IMR-90 (cell line): ENCODE data around the gene MAP3K7CL. TPM values are rescaled to one million over a fixed set of nuclear protein-coding genes. Genes with fewer than 3 reads are reported as not detected.

ENCODE experiments used
- ATAC-seq: fragments of 200-7000 bp; cut with Tn5 transposase; 2 replicates; pipeline ENCODE4 v1.9.1; 2020; ENCODE audit warnings: low read depth, mild to moderate bottlenecking, moderate library complexity
- BruUV-seq: library from RNA; stranded (reverse); fragments of 400-500 nt; replicated peaks from 2 replicates; lab custom pipeline; 2021; lab: Mats Ljungman, UMichigan
- CTCF ChIA-PET: fragments of 300-600 bp; formaldehyde crosslinking; extraction: SDS; loops from one replicate; lab custom pipeline; 2021; ENCODE audit warnings: antibody characterized with exemption; lab: Yijun Ruan, JAX
- POLR2A ChIA-PET: fragments of 300-600 bp; sonication (Branson Sonifier 250); formaldehyde crosslinking; loops from one replicate; lab custom pipeline; 2022; ENCODE audit warnings: antibody characterized with exemption; ENCODE audit not compliant: unreplicated experiment; lab: Charles Lee
- DNase-seq: peaks from one replicate; pipeline ENCODE4 v3.0.0; 2013
- H2AFZ ChIP-seq: replicated peaks from 2 replicates; pipeline ENCODE3; 2013; ENCODE audit warnings: low read length, mild to moderate bottlenecking; ENCODE audit not compliant: poor library complexity
- H2AK5ac ChIP-seq: 2 replicates; pipeline ENCODE4 v1.6.1; 2013; ENCODE audit warnings: low read depth, low read length, inconsistent platforms
- H2AK9ac ChIP-seq: replicated peaks from 2 replicates; pipeline ENCODE3; 2013; ENCODE audit warnings: mild to moderate bottlenecking, low read depth, low read length, moderate library complexity; ENCODE audit not compliant: poor library complexity
- H2BK120ac ChIP-seq: 2 replicates; pipeline ENCODE4 v1.6.1; 2013; ENCODE audit warnings: low read depth, low read length, inconsistent platforms
- H2BK15ac ChIP-seq: 3 replicates; pipeline ENCODE4 v1.6.1; 2013; ENCODE audit warnings: low read depth, low read length, inconsistent platforms
- H2BK20ac ChIP-seq: 2 replicates; pipeline ENCODE4 v1.6.1; 2013; ENCODE audit warnings: low read depth, mild to moderate bottlenecking, inconsistent platforms, low read length, moderate library complexity
- H2BK5ac ChIP-seq: 2 replicates; pipeline ENCODE4 v1.6.1; 2013; ENCODE audit warnings: mild to moderate bottlenecking, low read depth, low read length, inconsistent platforms; ENCODE audit not compliant: poor library complexity, severe bottlenecking
- H3K14ac ChIP-seq: replicated peaks from 2 replicates; pipeline ENCODE4 v1.6.1; 2013; ENCODE audit warnings: low read depth, low read length, inconsistent platforms
- H3K18ac ChIP-seq: 2 replicates; pipeline ENCODE4 v1.6.1; 2013; ENCODE audit warnings: low read depth, low read length, control low read depth
- H3K23ac ChIP-seq: 2 replicates; pipeline ENCODE4 v1.6.1; 2013; ENCODE audit warnings: low read depth, low read length, inconsistent platforms
- H3K27ac ChIP-seq: 2 replicates; pipeline ENCODE4 v1.5.1; 2013; ENCODE audit warnings: mild to moderate bottlenecking, control low read depth, low read length; ENCODE audit not compliant: insufficient read depth
- H3K27me3 ChIP-seq: 2 replicates; pipeline ENCODE4 v1.6.1; 2013; ENCODE audit warnings: low read length; ENCODE audit not compliant: control insufficient read depth, insufficient read depth
- H3K36me3 ChIP-seq: 2 replicates; pipeline ENCODE4 v1.6.1; 2013; ENCODE audit warnings: low read length, mixed read lengths; ENCODE audit not compliant: control insufficient read depth, insufficient read depth
- H3K4ac ChIP-seq: 2 replicates; pipeline ENCODE4 v1.6.1; 2013; ENCODE audit warnings: low read depth, low read length, inconsistent platforms
- H3K4me1 ChIP-seq: 2 replicates; pipeline ENCODE4 v1.6.1; 2013; ENCODE audit warnings: low read length, mixed read lengths; ENCODE audit not compliant: control insufficient read depth, insufficient read depth
- H3K4me2 ChIP-seq: 2 replicates; pipeline ENCODE4 v1.6.1; 2013; ENCODE audit warnings: low read depth, mild to moderate bottlenecking, control low read depth, low read length, moderate library complexity
- H3K4me3 ChIP-seq: 2 replicates; pipeline ENCODE4 v1.5.1; 2013; ENCODE audit warnings: low read depth, mild to moderate bottlenecking, control low read depth, low read length, moderate library complexity; ENCODE audit not compliant: insufficient read depth
- H3K56ac ChIP-seq: 2 replicates; pipeline ENCODE4 v1.6.1; 2013; ENCODE audit warnings: low read length, inconsistent platforms; ENCODE audit not compliant: insufficient read depth; ENCODE audit errors: extremely low read depth
- H3K79me1 ChIP-seq, 2 experiments: 2 replicates each; pipeline ENCODE4 v1.6.1; 2013; ENCODE audit warnings: low read length in 2 of 2, inconsistent platforms in 1 of 2, low read depth in 1 of 2
- H3K9ac ChIP-seq: 2 replicates; pipeline ENCODE4 v1.6.1; 2013; ENCODE audit warnings: low read depth, low read length, control low read depth
- H3K9me1 ChIP-seq: 2 replicates; pipeline ENCODE4 v1.6.1; 2013; ENCODE audit warnings: low read length, inconsistent platforms; ENCODE audit not compliant: insufficient read depth
- H3K9me3 ChIP-seq: 2 replicates; pipeline ENCODE4 v1.6.1; 2013; ENCODE audit warnings: low read length; ENCODE audit not compliant: control insufficient read depth, insufficient read depth
- H4K20me1 ChIP-seq: 2 replicates; pipeline ENCODE4 v1.6.1; 2013; ENCODE audit warnings: low read length, inconsistent platforms; ENCODE audit not compliant: insufficient read depth
- H4K5ac ChIP-seq: 2 replicates; pipeline ENCODE4 v1.6.1; 2013; ENCODE audit warnings: mild to moderate bottlenecking, low read depth, low read length, control low read depth
- H4K8ac ChIP-seq, 2 experiments: 2 replicates each; pipeline ENCODE4 v1.6.1; 2013; ENCODE audit warnings: low read depth in 2 of 2, low read length in 2 of 2, control low read depth in 1 of 2, inconsistent platforms in 1 of 2
- H4K91ac ChIP-seq: 2 replicates; pipeline ENCODE4 v1.6.1; 2013; ENCODE audit warnings: low read depth, low read length, inconsistent platforms; ENCODE audit not compliant: insufficient read depth
- CTCF ChIP-seq: conservative IDR thresholded peaks from 2 replicates; pipeline ENCODE4 v1.5.1; 2012; ENCODE audit warnings: mild to moderate bottlenecking, low read depth, low read length, improper control_type of control experiment
- dilution Hi-C: fragments of 300-500 bp; cut with HindIII; formaldehyde crosslinking; loops from one replicate; pipeline ENCODE4 v1.14.3; 2018; ENCODE audit warnings: low sequenced_read_pairs; ENCODE audit not compliant: unreplicated experiment
- in situ Hi-C: fragments of 300-500 bp; cut with MboI; formaldehyde crosslinking; loops from 3 replicates; pipeline ENCODE4 v1.14.3; 2019; ENCODE audit warnings: low sequenced_read_pairs, inconsistent platforms, mixed read lengths
- intact Hi-C: fragments of 100-400 bp; cut with micrococcal nuclease; formaldehyde crosslinking; loops from 2 replicates; pipeline ENCODE4 v1.10.0; 2022
- polyA plus RNA-seq, 3 experiments: library from polyadenylated mRNA; depleted of rRNA; stranded (reverse); fragments of >200 nt; gene quantifications; 2 replicates each; pipeline ENCODE4 v1.2.3, GENCODE V29; 2012; ENCODE audit warnings: low replicate concordance in 1 of 3
- total RNA-seq: library from RNA; depleted of rRNA; stranded (reverse); fragments of >200 nt; gene quantifications from 2 replicates; pipeline ENCODE4 v1.2.3, GENCODE V29; 2012

The MAP3K7CL gene
- total and polyA plus RNA-seq, 2 of the 4 experiments (the other 2 are of a cell fraction): 21.0 to 22.3 TPM

GRCh38 chr21:29211205-29211604 is 80.8 kb downstream of the MAP3K7CL start:
- Histone ChIP-seq H3K4ac (no peak overlapping the region), H2AK5ac (no peak overlapping the region), H2AFZ (no peak overlapping the region), H3K4me3 (no peak overlapping the region), H3K23ac (no peak overlapping the region), H3K79me1 (no peaks in the 10 kb centered on the region), H4K8ac (no peak overlapping the region), H4K20me1 (no peaks in the 10 kb centered on the region), H4K91ac (no peak overlapping the region), H3K56ac (no peak overlapping the region), H3K36me3 (no peaks in the 10 kb centered on the region), H3K18ac (no peak overlapping the region), H4K5ac (no peak overlapping the region), H3K9me1 (0 out of 2 replicates have a peak, but pooled peaks cover 3% of the 10 kb centered on the region), H3K4me2 (no peak overlapping the region), H3K9me3 (no peaks in the 10 kb centered on the region), H3K9ac (no peak overlapping the region), H3K27me3 (no peaks in the 10 kb centered on the region), H3K27ac (no peak overlapping the region), H2BK5ac (no peak overlapping the region), H3K4me1 (peaks cover 2% of the 10 kb centered on the region), H2BK20ac (no peak overlapping the region), H2AK9ac (no peak overlapping the region), H3K14ac (no peak overlapping the region), H2BK15ac (no peak overlapping the region), H2BK120ac (no peak overlapping the region)
- no peak for TF ChIP-seq CTCF
- ChIA-PET CTCF (interaction anchor here (0.6 kb wide), 1 partner anchor 172 kb away, joined by 3 read pairs; no protein-coding TSS in a partner anchor), POLR2A (no interaction called here)
- in situ Hi-C loops: no loop called here
- intact Hi-C loops: no loop called here
- dilution Hi-C loops: no loop called here
- DNase-seq (no peak), ATAC-seq (no peak)
- no TSS peak for BruUV-seq
